Spleen (tissue), 11 donors: ENCODE results near the gene PDC. TPM values are rescaled to one million over a fixed set of nuclear protein-coding genes. Genes with fewer than 3 reads are reported as not detected.

ENCODE experiments used
- DNase-seq: peaks from one replicate; pipeline ENCODE4 v3.0.0-alpha.2; 2020
- H3K27ac ChIP-seq, 8 donors: fragments of 200-600 bp; sonication (generic) in 7 of 8; 1 replicate in 4 of 8; 2 replicates in 4 of 8; pipeline versions ENCODE4 v1.5.0 to v1.8.0; 2016 to 2021; ENCODE audit warnings: inconsistent platforms in 4 of 8, mild to moderate bottlenecking in 4 of 8, moderate library complexity in 1 of 8
- H3K27me3 ChIP-seq, 7 donors: fragments of 200-600 bp; sonication (generic) in 6 of 7; replicated peaks in 1 of 7; 1 replicate in 4 of 7; 2 replicates in 3 of 7; pipeline versions ENCODE4 v1.5.0 to v1.8.0; 2016 to 2021; ENCODE audit warnings: inconsistent platforms in 3 of 7, mild to moderate bottlenecking in 1 of 7
- H3K36me3 ChIP-seq, 6 donors: fragments of 200-600 bp; sonication (generic) in 5 of 6; 1 replicate in 4 of 6; 2 replicates in 2 of 6; pipeline versions ENCODE4 v1.5.0 to v1.8.0; 2016 to 2021; ENCODE audit warnings: inconsistent platforms in 2 of 6
- H3K4me1 ChIP-seq, 6 donors: fragments of 200-600 bp; sonication (generic) in 5 of 6; 1 replicate in 3 of 6; 2 replicates in 3 of 6; pipeline versions ENCODE4 v1.5.0 to v1.8.0; 2016 to 2021; ENCODE audit warnings: inconsistent platforms in 3 of 6
- H3K4me3 ChIP-seq, 8 donors: fragments of 200-600 bp; sonication (generic) in 7 of 8; 1 replicate in 4 of 8; 2 replicates in 4 of 8; pipeline versions ENCODE4 v1.5.0 to v1.8.0; 2016 to 2021; ENCODE audit warnings: inconsistent platforms in 4 of 8, mild to moderate bottlenecking in 4 of 8, moderate library complexity in 2 of 8
- H3K9me3 ChIP-seq, 8 donors: fragments of 200-600 bp; sonication (generic) in 7 of 8; 1 replicate in 4 of 8; 2 replicates in 4 of 8; pipeline versions ENCODE4 v1.5.0 to v1.8.0; 2016 to 2021; ENCODE audit warnings: inconsistent platforms in 4 of 8
- POLR2A ChIP-seq, 3 donors: fragments of 450-650 bp; IDR thresholded peaks; one replicate each; pipeline ENCODE4 v1.5.1; 2017; ENCODE audit warnings: antibody characterized with exemption in 3 of 3, mild to moderate bottlenecking in 1 of 3
- POLR2AphosphoS5 ChIP-seq, 3 donors: sonication (generic); formaldehyde crosslinking; IDR thresholded peaks; one replicate each; pipeline ENCODE4 v1.5.1; 2017; ENCODE audit warnings: antibody characterized with exemption in 3 of 3
- WGBS, 5 donors: extraction: QIAGEN DNeasy Blood & Tissue Kit in 3 of 5; methylation state at CpG; one replicate each; pipeline versions ENCODE4 v1.1.5 to v1.1.7; 2013 to 2018; 5-methylcytosine and 5-hydroxymethylcytosine counted together
- intact Hi-C: fragments of 100-400 bp; cut with DNase I; formaldehyde crosslinking; loops from one replicate; pipeline ENCODE4 v1.15.0; 2023; ENCODE audit warnings: low total_unique reads
- polyA plus RNA-seq, 3 donors: library from polyadenylated mRNA; stranded (reverse); fragments of 200-250 nt; gene quantifications; one replicate each; pipeline ENCODE4 v1.2.1, GENCODE V29; 2013
- total RNA-seq, 7 donors: library from RNA; depleted of rRNA in 3 of 7; stranded (reverse); fragments of >200 nt in 3 of 7; fragmentation: NEBNext Ultra II Directional in 4 of 7; extraction: Animal tissue kit (Norgen Biotek cat#: 25700) in 4 of 7; gene quantifications; one replicate each; pipeline versions ENCODE4 v1.1.0 to v1.2.1, GENCODE V29; 2016 to 2021
- TF ChIP-seq, protein P1 (sequence below), 11 experiments: fragments of 200-600 bp in 7 of 11; fragments of 450-650 bp in 4 of 11; sonication (generic) in 4 of 11; IDR thresholded peaks in 8 of 11; conservative IDR thresholded peaks in 3 of 11; 1 replicate in 7 of 11; 2 replicates in 4 of 11; pipeline versions ENCODE4 v1.4.0 to v1.8.0; 2016 to 2021; ENCODE audit warnings: antibody characterized with exemption in 11 of 11, inconsistent platforms in 4 of 11, mild to moderate bottlenecking in 1 of 11
- donor health status: healthy with polysubstance abuse.
- donor health status: DM: no; HTN: no; CAD: no; lungs with moderate emphysema.
- donor health status: DM: no; HTN: no; CAD: no.
- donor health status: Bipolar disorder and iron deficiency.
- donor health status: healthy.
- donor health status: DM: no; HTN: no; CAD: no.
- donor health status: DM: yes; HTN: yes; CAD: no.

Gene PDC
- total and polyA plus RNA-seq, 10 donors: not detected

DNA sequence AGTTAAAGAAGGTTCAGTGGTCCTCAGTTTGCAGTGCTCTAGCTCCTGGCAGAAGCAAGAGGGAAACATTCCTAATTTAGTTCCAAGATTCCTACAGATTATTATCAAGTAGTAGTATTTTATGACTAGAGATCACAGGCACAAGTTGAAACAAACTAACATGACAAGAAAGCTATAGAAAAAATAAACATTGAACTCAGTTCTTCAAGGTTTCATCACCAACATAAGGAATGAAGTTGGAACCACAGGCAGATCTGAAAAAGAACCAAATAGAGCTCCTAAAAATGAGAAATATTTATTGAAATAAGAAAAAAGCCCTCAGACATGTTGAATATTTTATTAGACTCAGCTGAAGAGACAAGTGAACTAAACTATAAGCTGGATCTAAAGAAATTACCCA, 40.6 kb downstream of the PDC start:
- DNase-seq: no peak
- peak overlapping the region in 5 of 8 donors; percentile 16 to 58 (median 42) for H3K27ac ChIP-seq
- no peaks in the 10 kb centered on the region for H3K4me1 ChIP-seq
- peaks cover 9 to 54% (median 20%) of the 10 kb centered on the region in 6 donors for H3K36me3 ChIP-seq
- no peaks in the 10 kb centered on the region for H3K9me3 ChIP-seq
- H3K4me3 ChIP-seq: no peak overlapping the region
- intact Hi-C loops: no loop called here
- H3K27me3 ChIP-seq: no peaks in the 10 kb centered on the region
- no peak for TF ChIP-seq POLR2A (IDR thresholded peaks at IDR 0.05)
- TF ChIP-seq, protein P1, sequence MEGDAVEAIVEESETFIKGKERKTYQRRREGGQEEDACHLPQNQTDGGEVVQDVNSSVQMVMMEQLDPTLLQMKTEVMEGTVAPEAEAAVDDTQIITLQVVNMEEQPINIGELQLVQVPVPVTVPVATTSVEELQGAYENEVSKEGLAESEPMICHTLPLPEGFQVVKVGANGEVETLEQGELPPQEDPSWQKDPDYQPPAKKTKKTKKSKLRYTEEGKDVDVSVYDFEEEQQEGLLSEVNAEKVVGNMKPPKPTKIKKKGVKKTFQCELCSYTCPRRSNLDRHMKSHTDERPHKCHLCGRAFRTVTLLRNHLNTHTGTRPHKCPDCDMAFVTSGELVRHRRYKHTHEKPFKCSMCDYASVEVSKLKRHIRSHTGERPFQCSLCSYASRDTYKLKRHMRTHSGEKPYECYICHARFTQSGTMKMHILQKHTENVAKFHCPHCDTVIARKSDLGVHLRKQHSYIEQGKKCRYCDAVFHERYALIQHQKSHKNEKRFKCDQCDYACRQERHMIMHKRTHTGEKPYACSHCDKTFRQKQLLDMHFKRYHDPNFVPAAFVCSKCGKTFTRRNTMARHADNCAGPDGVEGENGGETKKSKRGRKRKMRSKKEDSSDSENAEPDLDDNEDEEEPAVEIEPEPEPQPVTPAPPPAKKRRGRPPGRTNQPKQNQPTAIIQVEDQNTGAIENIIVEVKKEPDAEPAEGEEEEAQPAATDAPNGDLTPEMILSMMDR (IDR thresholded peaks at IDR 0.05 in 8 of 11, conservative IDR thresholded peaks at IDR 0.05 in 3 of 11): no peak
- no peak for TF ChIP-seq POLR2AphosphoS5 (IDR thresholded peaks at IDR 0.05)

DNA sequence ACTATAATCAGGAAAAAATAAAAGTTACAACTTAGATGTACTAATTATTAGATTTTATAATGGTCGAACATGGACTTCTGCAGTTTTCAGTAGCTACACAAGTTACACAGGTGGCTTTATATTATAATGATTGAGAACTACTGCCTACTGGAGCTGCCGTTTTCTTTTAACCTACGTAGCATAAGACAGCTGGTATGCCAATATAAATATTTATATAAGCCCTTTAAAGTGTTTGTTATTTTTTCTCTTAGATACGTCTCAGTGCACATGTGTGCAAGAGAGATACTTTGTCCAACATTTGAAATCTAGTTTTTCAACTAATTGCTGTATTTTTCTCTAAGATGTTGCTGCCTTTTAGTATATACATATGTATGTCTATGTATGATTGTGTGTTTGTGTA, 42.4 kb downstream of the PDC start:
- intact Hi-C loops: no loop called here
- no peak for DNase-seq
- peaks cover 9 to 68% (median 20%) of the 10 kb centered on the region in 6 donors for H3K36me3 ChIP-seq
- H3K27ac ChIP-seq: no peak overlapping the region
- WGBS, 5 donors: 91 to 98% (median 98%) methylated on average over 4 of the region's 4 CpGs
- H3K4me3 ChIP-seq: no peak overlapping the region
- no peaks in the 10 kb centered on the region for H3K9me3 ChIP-seq
- H3K27me3 ChIP-seq: no peaks in the 10 kb centered on the region
- H3K4me1 ChIP-seq: no peaks in the 10 kb centered on the region
- TF ChIP-seq POLR2A (IDR thresholded peaks at IDR 0.05) (no peak), POLR2AphosphoS5 (IDR thresholded peaks at IDR 0.05) (no peak)
- TF ChIP-seq, protein P1 (IDR thresholded peaks at IDR 0.05 in 8 of 11, conservative IDR thresholded peaks at IDR 0.05 in 3 of 11): no peak

DNA sequence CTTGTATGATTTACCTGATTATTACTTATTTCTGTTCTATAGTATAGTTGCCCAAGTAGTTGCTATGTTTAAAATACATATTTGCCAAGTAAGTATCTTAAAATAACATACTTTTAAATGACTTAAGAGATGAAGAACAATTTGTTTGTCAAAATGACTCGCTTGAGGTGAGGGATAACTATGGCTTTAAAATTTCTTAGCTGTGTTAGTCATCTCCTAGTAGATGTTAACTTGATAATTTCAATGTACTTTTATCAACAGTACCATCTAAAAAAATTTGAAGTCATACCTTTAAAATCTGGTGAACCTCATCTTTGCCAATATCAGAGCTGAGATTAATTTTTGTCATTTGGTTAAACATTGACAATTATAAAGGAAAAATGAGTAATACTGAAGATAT, 47.6 kb downstream of the PDC start:
- TF ChIP-seq POLR2A (IDR thresholded peaks at IDR 0.05): no peak
- TF ChIP-seq, protein P1 (IDR thresholded peaks at IDR 0.05 in 8 of 11, conservative IDR thresholded peaks at IDR 0.05 in 3 of 11): no peak
- TF ChIP-seq POLR2AphosphoS5 (IDR thresholded peaks at IDR 0.05): no peak
- no peak for DNase-seq
- no peaks in the 10 kb centered on the region for H3K4me1 ChIP-seq
- no peak overlapping the region for H3K27ac ChIP-seq
- H3K36me3 ChIP-seq: peaks cover 0 to 90% (median 30%) of the 10 kb centered on the region in 6 donors
- H3K4me3 ChIP-seq: no peak overlapping the region
- H3K9me3 ChIP-seq: no peaks in the 10 kb centered on the region
- WGBS, 5 donors: 97 to 100% (median 99%) methylated on average over 1 of the region's 1 CpG
- intact Hi-C loops: no loop called here
- no peaks in the 10 kb centered on the region for H3K27me3 ChIP-seq

DNA sequence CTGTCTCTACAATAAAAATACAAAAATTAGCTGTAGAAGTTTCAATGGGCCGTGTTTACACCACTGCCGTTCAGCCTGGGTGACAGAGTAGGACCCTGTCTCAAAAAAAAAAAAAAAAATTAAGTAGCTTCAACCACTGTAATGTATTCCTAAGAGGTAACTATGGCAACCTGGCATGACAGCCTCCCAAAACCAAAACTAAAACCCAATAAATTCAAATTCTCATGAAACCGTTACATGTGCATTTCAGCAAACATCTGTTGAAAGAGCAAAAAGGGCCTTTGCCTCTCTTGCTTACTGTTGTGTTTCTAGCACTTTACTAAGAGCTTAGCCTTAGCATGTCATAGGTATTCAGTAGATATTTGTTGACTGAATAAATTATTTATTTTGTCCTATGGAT, 51.8 kb downstream of the PDC start:
- DNase-seq: no peak
- 84 to 93% (median 86%) methylated on average over 3 of the region's 3 CpGs for WGBS, 5 donors
- H3K27ac ChIP-seq: peak overlapping the region in 3 of 8 donors; percentile 4 to 39 (median 29)
- H3K27me3 ChIP-seq: no peaks in the 10 kb centered on the region
- peaks cover 0 to 7% (median 0%) of the 10 kb centered on the region in 6 donors for H3K4me1 ChIP-seq
- H3K36me3 ChIP-seq: peaks cover 0 to 87% (median 50%) of the 10 kb centered on the region in 6 donors
- no peak overlapping the region for H3K4me3 ChIP-seq
- intact Hi-C loops: no loop called here
- no peaks in the 10 kb centered on the region for H3K9me3 ChIP-seq
- TF ChIP-seq, protein P1 (IDR thresholded peaks at IDR 0.05 in 8 of 11, conservative IDR thresholded peaks at IDR 0.05 in 3 of 11): no peak
- TF ChIP-seq POLR2AphosphoS5 (IDR thresholded peaks at IDR 0.05) (no peak), POLR2A (IDR thresholded peaks at IDR 0.05) (no peak)
